HUES6 (cell line): ENCODE data around the gene MAT2A.

Experiments used
- H3K27ac ChIP-seq: 2 replicates; pipeline ENCODE4 v1.7.0; 2013; ENCODE audit warnings: low read depth, mild to moderate bottlenecking, low read length, inconsistent platforms
- H3K27me3 ChIP-seq: 2 replicates; pipeline ENCODE4 v1.6.1; 2013; ENCODE audit warnings: low read length; ENCODE audit not compliant: control insufficient read depth, insufficient read depth
- H3K36me3 ChIP-seq: 2 replicates; pipeline ENCODE4 v1.6.1; 2013; ENCODE audit warnings: low read length; ENCODE audit not compliant: control insufficient read depth, insufficient read depth
- H3K4me1 ChIP-seq: 2 replicates; pipeline ENCODE4 v1.6.1; 2013; ENCODE audit warnings: low read length; ENCODE audit not compliant: control insufficient read depth, insufficient read depth
- H3K4me3 ChIP-seq: 2 replicates; pipeline ENCODE4 v1.5.1; 2013; ENCODE audit warnings: low read depth, low read length
- H3K9ac ChIP-seq: one replicate; pipeline ENCODE4 v1.6.1; 2013; ENCODE audit warnings: mild to moderate bottlenecking, low read length
- H3K9me3 ChIP-seq: 2 replicates; pipeline ENCODE4 v1.6.1; 2013; ENCODE audit warnings: low read depth, low read length; ENCODE audit not compliant: control insufficient read depth, insufficient read depth

The MAT2A gene

DNA sequence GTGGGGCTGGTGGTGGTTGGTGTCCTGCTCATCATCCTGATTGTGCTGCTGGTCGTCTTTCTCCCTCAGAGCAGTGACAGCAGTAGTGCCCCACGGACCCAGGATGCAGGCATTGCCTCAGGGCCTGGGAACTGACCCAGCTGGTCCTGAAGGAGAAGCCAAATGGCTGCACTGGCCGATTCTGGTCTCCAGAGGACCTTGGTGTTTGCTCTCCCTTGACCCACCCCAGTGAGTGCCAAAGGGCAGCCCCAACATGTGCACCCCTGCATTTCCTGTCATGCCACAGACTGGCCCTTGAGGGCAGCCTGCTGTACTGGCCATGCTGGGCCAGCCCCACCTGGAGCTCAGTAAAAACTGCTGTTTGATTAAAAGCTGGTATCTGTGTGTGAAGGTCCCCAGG, 54.1 kb downstream of the MAT2A start:
- peak overlapping the region; percentile 9 for H3K9ac ChIP-seq
- no peak overlapping the region for H3K27ac ChIP-seq
- H3K4me1 ChIP-seq, result no peaks in the 10 kb centered on the region; the same call in 1 of the 2 replicates
- H3K4me3 ChIP-seq, result no peak overlapping the region
- H3K9me3 ChIP-seq, result no peaks in the 10 kb centered on the region
- H3K36me3 ChIP-seq, result peaks cover 12% of the 10 kb centered on the region
- H3K27me3 ChIP-seq, result no peaks in the 10 kb centered on the region
